ENCODE data around the gene FBXO9. TPM values are rescaled to one million over a fixed set of nuclear protein-coding genes. Genes with fewer than 3 reads are reported as not detected.

The FBXO9 gene
- total RNA-seq, 1 donor from 2014 or later = 61.4 TPM

DNA sequence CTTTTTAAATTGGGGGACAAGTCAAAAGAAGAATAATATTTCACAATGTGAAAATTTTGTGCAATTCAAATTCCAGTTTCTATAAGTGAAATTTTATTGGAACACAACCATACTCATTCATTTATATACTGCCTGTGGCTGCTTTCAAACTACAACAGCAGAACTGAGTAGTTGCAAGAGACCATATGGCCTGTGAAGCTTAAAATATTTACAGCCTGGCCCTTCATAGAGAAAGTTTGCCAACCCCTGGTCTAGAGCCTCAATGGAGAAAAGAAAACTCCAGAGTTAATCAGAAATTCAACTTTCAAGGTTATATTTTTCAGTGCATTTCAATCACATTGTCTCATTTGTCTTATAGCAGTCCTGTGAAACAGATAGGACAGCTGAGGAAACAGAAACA is 26.6 kb upstream of the FBXO9 start:
- Histone ChIP-seq H3K4me1 (peaks cover 20% of the 10 kb centered on the region), H3K27ac (no peak overlapping the region), H3K9me3 (no peaks in the 10 kb centered on the region), H3K27me3 (no peaks in the 10 kb centered on the region), H3K36me3 (peaks cover 0 to 39% of the 10 kb centered on the region in 2 donors), H3K4me3 (no peak overlapping the region)
- intact Hi-C loops (cut with DNase I) = no loop called here
- TF ChIP-seq POLR2AphosphoS5 (IDR thresholded peaks at IDR 0.05; ENCODE audit: insufficient read depth in 1 of 2, low read depth in 1 of 2) (no peak), POLR2A (IDR thresholded peaks at IDR 0.05) (no peak), CTCF (IDR thresholded peaks at IDR 0.05) (no peak)
- no peak for DNase-seq (ENCODE audit: extremely low spot score in 2 of 2)

GRCh38 chr6:53041356-53041755 is 23.8 kb upstream of the FBXO9 start:
- Histone ChIP-seq H3K4me3 (no peak overlapping the region), H3K36me3 (peaks cover 0 to 39% of the 10 kb centered on the region in 2 donors), H3K4me1 (peaks cover 9% of the 10 kb centered on the region), H3K9me3 (no peaks in the 10 kb centered on the region), H3K27ac (no peak overlapping the region), H3K27me3 (no peaks in the 10 kb centered on the region)
- intact Hi-C loops (cut with DNase I) = no loop called here
- no peak for DNase-seq (ENCODE audit: extremely low spot score in 2 of 2)
- TF ChIP-seq CTCF (IDR thresholded peaks at IDR 0.05) = no peak
- no peak for TF ChIP-seq POLR2AphosphoS5 (IDR thresholded peaks at IDR 0.05; ENCODE audit: insufficient read depth in 1 of 2, low read depth in 1 of 2)
- no peak for TF ChIP-seq POLR2A (IDR thresholded peaks at IDR 0.05)

DNA sequence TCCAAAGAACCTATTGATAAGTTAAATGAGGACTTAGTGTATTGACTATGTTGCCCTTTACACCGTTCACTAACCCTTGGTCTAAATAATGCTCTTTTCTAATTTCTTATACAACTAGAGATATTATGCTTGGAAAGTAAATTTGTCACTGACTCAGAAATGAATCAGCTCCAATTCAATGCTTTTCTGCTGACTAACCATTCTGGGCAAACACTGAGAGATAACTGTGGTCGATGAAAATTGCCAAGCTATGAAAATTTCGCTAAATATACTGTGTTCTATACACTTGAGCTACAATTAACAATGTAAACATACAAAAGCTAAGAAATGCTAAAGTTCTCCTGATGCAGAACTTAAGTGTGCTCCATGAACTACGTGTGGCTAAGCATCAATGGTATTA is 23.1 kb upstream of the FBXO9 start:
- H3K4me1 ChIP-seq = peaks cover 9% of the 10 kb centered on the region

DNA sequence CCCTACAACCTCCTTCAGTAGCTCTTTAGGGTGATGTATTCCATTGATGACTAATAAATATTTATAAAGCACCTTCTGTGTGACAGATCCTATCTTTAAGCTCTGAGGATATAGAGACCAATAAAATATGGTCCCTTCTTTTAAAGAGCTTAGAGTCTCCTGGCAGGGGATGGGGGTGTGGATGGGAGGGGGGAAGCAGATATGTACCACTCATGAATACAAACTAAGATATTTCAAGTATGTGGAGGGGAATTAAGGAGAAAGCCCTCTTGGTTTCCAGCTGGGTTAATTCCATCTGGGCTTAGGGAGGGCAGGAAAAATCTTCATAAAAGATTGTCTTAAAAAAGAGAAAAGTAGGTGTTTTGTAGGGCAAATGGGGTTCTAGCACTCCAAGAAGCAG is 21.6 kb upstream of the FBXO9 start:
- H3K27me3 ChIP-seq = no peaks in the 10 kb centered on the region
- H3K27ac ChIP-seq = no peak overlapping the region
- intact Hi-C loops (cut with DNase I) = no loop called here
- H3K9me3 ChIP-seq = no peaks in the 10 kb centered on the region
- TF ChIP-seq CTCF (IDR thresholded peaks at IDR 0.05) (no peak), POLR2AphosphoS5 (IDR thresholded peaks at IDR 0.05; ENCODE audit: insufficient read depth in 1 of 2, low read depth in 1 of 2) (no peak)
- DNase-seq (ENCODE audit: extremely low spot score in 2 of 2) = no peak
- H3K4me3 ChIP-seq = no peak overlapping the region
- peaks cover 0 to 25% of the 10 kb centered on the region in 2 donors for H3K36me3 ChIP-seq
- H3K4me1 ChIP-seq = peaks cover 16% of the 10 kb centered on the region

More for the DNA sequence above, 23.1 kb upstream of the FBXO9 start:
- H3K36me3 ChIP-seq = peaks cover 0 to 38% of the 10 kb centered on the region in 2 donors
- H3K27me3 ChIP-seq = no peaks in the 10 kb centered on the region
- H3K9me3 ChIP-seq = no peaks in the 10 kb centered on the region
- H3K27ac ChIP-seq = no peak overlapping the region
- intact Hi-C loops (cut with DNase I) = no loop called here
- H3K4me3 ChIP-seq = no peak overlapping the region
- DNase-seq (ENCODE audit: extremely low spot score in 2 of 2) = no peak
- TF ChIP-seq POLR2AphosphoS5 (IDR thresholded peaks at IDR 0.05; ENCODE audit: insufficient read depth in 1 of 2, low read depth in 1 of 2) = no peak
- no peak for TF ChIP-seq POLR2A (IDR thresholded peaks at IDR 0.05)
- TF ChIP-seq CTCF (IDR thresholded peaks at IDR 0.05) = no peak

DNA sequence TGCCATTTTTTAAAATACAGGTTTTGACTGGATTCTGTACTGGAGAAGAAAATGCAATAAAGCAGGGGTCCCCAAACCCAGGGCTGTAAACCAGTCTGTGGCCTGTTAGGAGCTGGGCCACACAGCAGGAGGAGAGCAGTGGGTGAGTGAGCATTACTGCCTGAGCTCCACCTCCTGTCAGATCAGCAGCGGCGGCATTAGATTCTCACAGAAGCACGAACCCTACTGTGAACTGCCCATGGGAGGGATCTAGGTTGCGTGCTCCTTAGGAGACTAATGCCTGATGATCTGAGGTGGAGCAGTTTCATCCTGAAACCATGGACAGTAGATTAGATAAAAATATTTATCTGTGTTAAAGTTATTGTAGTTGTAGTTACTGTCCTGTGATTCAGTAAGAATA is 21.1 kb upstream of the FBXO9 start:
- no peak for DNase-seq (ENCODE audit: extremely low spot score in 2 of 2)
- Histone ChIP-seq H3K27me3 (no peaks in the 10 kb centered on the region), H3K9me3 (no peaks in the 10 kb centered on the region), H3K4me1 (peaks cover 18% of the 10 kb centered on the region), H3K36me3 (peaks cover 0 to 20% of the 10 kb centered on the region in 2 donors), H3K27ac (no peak overlapping the region), H3K4me3 (no peak overlapping the region)
- intact Hi-C loops (cut with DNase I) = no loop called here
- TF ChIP-seq POLR2AphosphoS5 (IDR thresholded peaks at IDR 0.05; ENCODE audit: insufficient read depth in 1 of 2, low read depth in 1 of 2) (no peak), POLR2A (IDR thresholded peaks at IDR 0.05) (no peak), CTCF (IDR thresholded peaks at IDR 0.05) (no peak)
